Kidney (tissue), 14 donors: Measurements from ENCODE around the gene AKR1B15. TPM values are rescaled to one million over a fixed set of nuclear protein-coding genes. Genes with fewer than 3 reads are reported as not detected.

Experiments used
- DNase-seq, 5 donors: peaks; one replicate each; pipeline ENCODE4 v3.0.0-alpha.2; 2013 to 2020
- FAIRE-seq: peaks from 2 replicates; lab custom pipeline; 2012; peaks lifted over from hg19 to GRCh38; lab: Jason Lieb, UNC
- H3K27ac ChIP-seq, 2 donors: one replicate each; pipeline ENCODE4 v1.7.0; 2013; ENCODE audit warnings: low read depth in 2 of 2, low read length in 2 of 2, inconsistent platforms in 1 of 2
- H3K27me3 ChIP-seq: one replicate; pipeline ENCODE4 v1.7.1; 2013; ENCODE audit warnings: low read length, inconsistent platforms; ENCODE audit not compliant: control insufficient read depth, insufficient read depth
- H3K36me3 ChIP-seq, 3 donors: one replicate each; pipeline versions ENCODE4 v1.7.0 to v1.7.1; 2013; ENCODE audit warnings: low read length in 3 of 3, control low read depth in 1 of 3, inconsistent platforms in 1 of 3; ENCODE audit not compliant: insufficient read depth in 3 of 3, control insufficient read depth in 2 of 3
- H3K4me1 ChIP-seq, 3 donors: one replicate each; pipeline versions ENCODE4 v1.7.0 to v1.7.1; 2013; ENCODE audit warnings: low read length in 3 of 3, inconsistent platforms in 1 of 3, low read depth in 1 of 3; ENCODE audit not compliant: control insufficient read depth in 2 of 3, insufficient read depth in 2 of 3
- H3K4me3 ChIP-seq, 3 donors: one replicate each; pipeline versions ENCODE4 v1.7.0 to v1.8.1; 2013; ENCODE audit warnings: low read length in 3 of 3, control low read depth in 1 of 3, inconsistent platforms in 1 of 3
- H3K9ac ChIP-seq, 3 donors: one replicate each; pipeline versions ENCODE4 v1.7.0 to v1.7.1; 2013; ENCODE audit warnings: low read length in 3 of 3, control low read depth in 1 of 3, inconsistent platforms in 1 of 3
- H3K9me3 ChIP-seq, 3 donors: one replicate each; pipeline versions ENCODE4 v1.7.0 to v1.7.1; 2013; ENCODE audit warnings: low read length in 3 of 3, control low read depth in 1 of 3, inconsistent platforms in 1 of 3; ENCODE audit not compliant: control insufficient read depth in 2 of 3, insufficient read depth in 1 of 3
- CTCF ChIP-seq: IDR thresholded peaks from 3 replicates; pipeline ENCODE4 v1.5.1; 2012; ENCODE audit warnings: mild to moderate bottlenecking, moderate library complexity, borderline replicate concordance; ENCODE audit not compliant: insufficient read depth; ENCODE audit errors: extremely low read depth
- intact Hi-C: fragments of 100-400 bp; cut with DNase I; formaldehyde crosslinking; loops from one replicate; pipeline ENCODE4 v1.11.1; 2022
- polyA plus RNA-seq: library from polyadenylated mRNA; stranded (reverse); fragments of 350-450 nt; fragmentation: Illumina TruSeq; extraction: RNeasy Lipid Tissue Mini Kit (QIAGEN cat#74804); gene quantifications from one replicate; pipeline ENCODE4 v1.2.3, GENCODE V29; 2014; ENCODE audit warnings: low read depth, low replicate concordance; ENCODE audit not compliant: insufficient read depth
- total RNA-seq: library from RNA; stranded (reverse); fragmentation: NEBNext Ultra II Directional; extraction: Animal tissue kit (Norgen Biotek cat#: 25700); gene quantifications from one replicate; pipeline ENCODE4 v1.2.1, GENCODE V29; 2021
- donor health status: control.
- donor health status: control.
- donor health status: control.
- donor health status: control.
- donor health status: control.
- donor health status: DM: yes; HTN: yes; CAD: no.
- donor health status: Normal renal cell carcinoma (clear cell type).

The AKR1B15 gene
- total and polyA plus RNA-seq, 2 donors from 2014 or later: not detected

GRCh38 chr7:134527979-134528371, 20.9 kb upstream of the AKR1B15 start:
- Histone ChIP-seq H3K9me3 (no peaks in the 10 kb centered on the region), H3K4me1 (peaks cover 0 to 2% (median 0%) of the 10 kb centered on the region in 3 donors), H3K9ac (no peak overlapping the region), H3K36me3 (no peaks in the 10 kb centered on the region), H3K4me3 (no peak overlapping the region), H3K27me3 (no peaks in the 10 kb centered on the region), H3K27ac (no peak overlapping the region)
- FAIRE-seq: no peak
- TF ChIP-seq CTCF: no peak
- DNase-seq: peak in 3 of 5 donors; percentile 51 to 72 (median 68)
- intact Hi-C loops: no loop called here

- TF ChIP-seq CTCF: no peak
These were observed 20.2 kb upstream of the AKR1B15 start for GRCh38 chr7:134528749-134529148.

GRCh38 chr7:134530460-134530859, 18.4 kb upstream of the AKR1B15 start:
- no peak overlapping the region for H3K27ac ChIP-seq
- no peak for TF ChIP-seq CTCF
- no peak overlapping the region for H3K9ac ChIP-seq
- H3K27me3 ChIP-seq: no peaks in the 10 kb centered on the region
- FAIRE-seq (no peak), DNase-seq (no peak)
- H3K36me3 ChIP-seq: no peaks in the 10 kb centered on the region
- intact Hi-C loops: no loop called here
- peaks cover 0 to 2% (median 0%) of the 10 kb centered on the region in 3 donors for H3K4me1 ChIP-seq
- no peaks in the 10 kb centered on the region for H3K9me3 ChIP-seq
- H3K4me3 ChIP-seq: no peak overlapping the region

More at GRCh38 chr7:134528749-134529148, 20.2 kb upstream of the AKR1B15 start:
- H3K4me1 ChIP-seq: peaks cover 0 to 2% (median 0%) of the 10 kb centered on the region in 3 donors
- H3K36me3 ChIP-seq: no peaks in the 10 kb centered on the region
- no peaks in the 10 kb centered on the region for H3K27me3 ChIP-seq
- intact Hi-C loops: no loop called here
- H3K4me3 ChIP-seq: no peak overlapping the region
- DNase-seq: no peak
- no peaks in the 10 kb centered on the region for H3K9me3 ChIP-seq
- no peak overlapping the region for H3K9ac ChIP-seq
- FAIRE-seq: no peak
- H3K27ac ChIP-seq: no peak overlapping the region
